H1 (cell line): ENCODE measurements around the gene LCT.

Experiments
- BACH1 ChIP-seq: IDR thresholded peaks from 2 replicates; pipeline ENCODE4 v1.6.1; 2012; ENCODE audit warnings: low read length, improper control_type of control experiment
- CHD2 ChIP-seq: IDR thresholded peaks from 2 replicates; pipeline ENCODE4 v1.6.1; 2012; ENCODE audit warnings: low read length, improper control_type of control experiment
- CTCF ChIP-seq, 3 experiments: IDR thresholded peaks; 1 replicate in 2 of 3; 2 replicates in 1 of 3; pipeline versions ENCODE4 v1.5.1 to v1.6.1; 2011; ENCODE audit warnings: low read length in 3 of 3, mild to moderate bottlenecking in 3 of 3, inconsistent platforms in 2 of 3, low read depth in 1 of 3, moderate library complexity in 1 of 3; ENCODE audit not compliant: insufficient read depth in 1 of 3; ENCODE audit errors: control extremely low read depth in 1 of 3
- MAFK ChIP-seq: IDR thresholded peaks from 2 replicates; pipeline ENCODE4 v1.6.1; 2012; ENCODE audit warnings: low read depth, mild to moderate bottlenecking, improper control_type of control experiment, low read length
- POLR2A ChIP-seq, 2 experiments: IDR thresholded peaks; 1 replicate in 1 of 2; 2 replicates in 1 of 2; pipeline ENCODE4 v1.6.1; 2011; ENCODE audit warnings: low read depth in 2 of 2, low read length in 2 of 2, mild to moderate bottlenecking in 2 of 2; ENCODE audit errors: control extremely low read depth in 1 of 2
- POLR2AphosphoS5 ChIP-seq: IDR thresholded peaks from 2 replicates; pipeline ENCODE4 v1.6.1; 2011; ENCODE audit warnings: low read depth, low read length
- TCF12 ChIP-seq: IDR thresholded peaks from 2 replicates; pipeline ENCODE4 v1.6.1; 2011; ENCODE audit warnings: low read depth, mild to moderate bottlenecking, low read length

GRCh38 chr2:135812907-135813511, 24.0 kb downstream of the LCT start:
- no peak for TF ChIP-seq TCF12
- no peak for TF ChIP-seq POLR2A (IDR thresholded peaks at IDR 0.05; ENCODE audit: control extremely low read depth in 1 of 2, low read depth in 2 of 2, low read length in 2 of 2)
- no peak for TF ChIP-seq POLR2AphosphoS5
- TF ChIP-seq CHD2 = no peak
- no peak for TF ChIP-seq CTCF (IDR thresholded peaks at IDR 0.05; ENCODE audit: control extremely low read depth in 1 of 3, insufficient read depth in 1 of 3, low read depth in 1 of 3, low read length in 3 of 3)
- TF ChIP-seq MAFK = no peak
- no peak for TF ChIP-seq BACH1
